A172 (cell line): ENCODE data around the gene ITGB1. TPM values are rescaled to one million over a fixed set of nuclear protein-coding genes. Genes with fewer than 3 reads are reported as not detected.

ENCODE experiments used
- DNase-seq: peaks from one replicate; pipeline ENCODE4 v3.0.0-alpha.2; 2015; ENCODE audit warnings: low spot score
- total RNA-seq: library from RNA; depleted of rRNA; stranded (reverse); fragments of >200 nt; shearing (Covaris generic); gene quantifications from 2 replicates; pipeline ENCODE4 v1.2.3, GENCODE V29; 2014

ITGB1 gene
- total RNA-seq, 1 experiment from 2014 or later: 1,616 TPM

DNA sequence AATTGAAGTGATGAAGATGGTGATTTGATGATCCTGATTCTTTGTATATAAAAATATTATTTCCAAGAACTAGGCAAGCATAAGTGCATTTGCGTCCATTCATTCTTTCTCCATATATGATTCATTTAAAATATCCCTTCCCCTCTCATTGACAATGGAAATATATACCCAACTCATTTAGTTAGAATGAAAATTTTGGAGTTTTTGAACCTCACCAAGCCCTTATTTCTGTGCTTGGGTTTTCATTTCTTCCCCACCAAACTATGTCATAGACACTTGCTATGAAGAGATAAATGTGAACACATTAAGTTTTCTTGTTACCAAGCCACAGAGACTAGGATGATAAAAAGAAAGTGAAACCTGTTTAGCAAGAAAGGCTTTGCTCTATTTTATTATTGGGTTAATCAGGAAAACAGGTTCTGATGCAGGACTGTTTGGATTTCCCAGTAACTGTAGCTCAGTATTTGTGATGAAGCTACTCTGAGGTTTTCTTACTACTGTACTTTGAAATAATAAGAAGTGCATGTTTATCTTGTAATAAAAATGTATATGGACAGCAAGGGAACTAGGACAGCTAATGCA lies 68.3 kb downstream of the ITGB1 start:
- no peak for DNase-seq

DNA sequence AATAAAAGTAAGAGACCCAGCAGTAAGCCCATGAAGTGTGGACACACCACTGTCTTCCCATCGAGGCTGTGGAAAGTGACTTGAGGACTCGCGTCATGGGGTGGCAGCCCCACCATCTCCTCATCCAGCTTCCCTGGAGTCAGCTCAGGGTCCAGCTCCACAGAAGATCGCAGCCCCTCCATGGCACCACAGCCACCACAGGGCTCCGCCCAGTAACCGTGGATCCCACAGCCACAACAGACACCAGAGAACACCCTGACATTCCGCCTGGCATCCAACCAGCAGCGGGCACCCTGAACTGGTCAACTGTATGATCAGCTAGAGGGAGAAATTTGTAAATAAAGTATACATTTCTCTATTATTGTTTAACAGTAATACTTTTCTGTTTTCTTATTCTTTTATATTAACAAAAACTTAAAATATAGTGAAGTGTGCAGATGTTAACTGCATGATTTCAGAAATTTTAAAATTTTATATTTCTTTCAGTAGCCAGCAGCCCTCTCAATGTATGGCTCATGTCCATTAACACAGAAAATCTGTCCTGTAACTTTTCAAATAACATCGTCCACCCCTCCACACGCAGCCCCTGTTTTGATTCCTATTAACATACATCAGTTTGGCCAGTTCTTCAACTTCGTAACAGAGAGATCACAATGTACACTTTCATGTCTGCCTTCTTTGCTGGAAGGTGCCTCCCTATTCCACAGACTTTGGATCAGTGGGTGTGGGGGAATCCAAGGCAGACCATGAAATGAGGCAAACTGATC lies 69.7 kb downstream of the ITGB1 start:
- DNase-seq: no peak

DNA sequence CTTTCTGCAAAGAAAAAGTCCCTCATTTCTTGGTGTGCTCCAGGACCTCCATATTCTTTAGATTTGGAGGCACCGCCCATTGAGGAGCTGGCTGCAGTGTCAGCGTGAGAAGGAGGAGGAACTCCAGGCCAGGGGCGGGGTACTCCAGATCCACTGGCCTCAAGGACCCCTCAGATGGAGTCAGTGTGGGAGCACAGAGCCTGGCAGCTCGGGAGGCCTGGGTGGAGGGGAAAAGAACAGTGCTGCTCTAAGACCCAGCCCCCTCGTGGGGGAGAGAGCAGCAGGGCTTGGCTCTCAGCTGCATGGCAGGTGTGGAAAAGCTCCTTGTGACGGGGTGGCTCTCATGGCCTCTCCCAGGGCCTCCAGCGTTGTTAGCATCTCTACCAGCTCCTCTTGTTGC lies 70.5 kb downstream of the ITGB1 start:
- no peak for DNase-seq

- DNase-seq: no peak
Measured at GRCh38 chr10:32882076-32882475, 76.0 kb downstream of the ITGB1 start.

- DNase-seq: no peak
Measured at GRCh38 chr10:32878646-32879045, 79.4 kb downstream of the ITGB1 start.

GRCh38 chr10:32877915-32878314 lies 80.1 kb downstream of the ITGB1 start:
- no peak for DNase-seq

DNA sequence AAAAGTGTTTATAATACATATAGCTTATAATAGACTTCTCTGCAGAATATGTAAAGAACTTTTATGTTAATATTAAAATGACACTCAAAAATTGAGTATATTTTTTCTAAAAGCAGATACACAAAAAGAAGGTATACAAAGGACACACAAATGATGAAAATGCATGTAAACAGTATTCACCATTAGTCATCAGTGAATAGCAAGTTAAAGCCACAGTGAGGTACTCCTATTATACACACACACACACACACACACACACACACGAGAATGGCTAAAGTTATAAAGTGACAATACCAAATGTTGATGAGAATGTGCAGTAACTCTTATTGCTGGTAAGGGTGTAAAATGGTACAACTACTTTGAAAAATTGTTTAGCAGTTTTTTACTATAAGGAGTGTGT lies 92.9 kb downstream of the ITGB1 start:
- DNase-seq: no peak

DNA sequence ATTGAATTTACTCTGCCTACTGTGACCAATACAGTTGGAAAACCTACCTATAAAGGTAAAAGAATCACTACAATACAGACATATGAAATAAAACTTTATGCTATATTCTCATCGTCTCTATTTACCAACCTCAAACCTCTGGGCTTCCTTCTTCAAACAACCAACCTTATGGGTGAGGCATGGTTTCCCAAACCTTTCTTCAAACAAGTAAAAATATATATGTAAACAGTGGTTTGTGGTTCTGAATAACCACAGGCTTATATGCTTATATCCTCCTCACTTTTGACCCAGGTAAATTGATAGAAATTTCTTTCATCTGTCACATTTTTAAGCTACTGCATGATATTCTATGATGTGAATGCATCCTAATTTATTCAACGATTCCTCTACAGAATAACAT lies 103.6 kb downstream of the ITGB1 start:
- no peak for DNase-seq

DNA sequence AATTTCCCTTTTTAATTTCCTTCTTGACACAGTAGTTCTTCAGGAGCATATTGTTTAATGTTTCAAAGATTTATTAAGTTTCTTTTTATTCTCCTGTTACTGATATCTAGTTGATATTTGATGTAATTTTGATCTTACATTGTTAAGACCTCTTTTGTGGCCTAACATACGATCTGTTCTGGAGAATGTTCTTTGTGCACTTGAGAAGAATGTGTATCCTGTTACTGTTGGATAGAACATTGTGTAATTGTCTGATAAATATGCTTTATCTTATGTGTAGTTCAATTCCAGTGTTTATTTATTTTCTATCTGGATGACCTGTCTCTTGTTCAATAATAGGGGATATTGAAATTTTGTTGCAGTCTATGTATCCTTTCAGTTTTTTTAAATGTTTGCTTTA lies 106.7 kb downstream of the ITGB1 start:
- DNase-seq: no peak
